CD8-positive, alpha-beta memory T cell (primary cell): ENCODE measurements around the gene TOM1L1. TPM values are rescaled to one million over a fixed set of nuclear protein-coding genes. Genes with fewer than 3 reads are reported as not detected.

Experiments
- CTCF ChIA-PET: fragments of 350-600 bp; sonication (Branson Sonifier 250); formaldehyde crosslinking; loops from one replicate; lab custom pipeline; 2021; ENCODE audit warnings: antibody characterized with exemption; lab: Charles Lee
- POLR2A ChIA-PET: fragments of 350-600 bp; sonication (Branson Sonifier 250); formaldehyde crosslinking; loops from one replicate; lab custom pipeline; 2021; ENCODE audit warnings: antibody characterized with exemption; lab: Charles Lee
- DNase-seq, 5 donors: peaks; one replicate each; pipeline versions ENCODE4 v3.0.0 to v3.0.0-alpha.2; 2020 to 2022; ENCODE audit warnings: mixed read lengths in 1 of 5
- H3K27ac ChIP-seq: one replicate; pipeline ENCODE4 v1.7.0; 2013; ENCODE audit warnings: low read depth, mild to moderate bottlenecking, low read length, moderate library complexity
- H3K27me3 ChIP-seq: 2 replicates; pipeline ENCODE4 v1.7.0; 2013; ENCODE audit warnings: low read length, mild to moderate bottlenecking; ENCODE audit not compliant: insufficient read depth, poor library complexity, severe bottlenecking
- H3K36me3 ChIP-seq: 2 replicates; pipeline ENCODE4 v1.7.0; 2013; ENCODE audit warnings: mild to moderate bottlenecking, low read length, moderate library complexity; ENCODE audit not compliant: insufficient read depth
- H3K4me1 ChIP-seq: 2 replicates; pipeline ENCODE4 v1.7.0; 2013; ENCODE audit warnings: mild to moderate bottlenecking, low read length, moderate library complexity; ENCODE audit not compliant: insufficient read depth
- H3K4me3 ChIP-seq: 2 replicates; pipeline ENCODE4 v1.7.0; 2013; ENCODE audit warnings: mild to moderate bottlenecking, low read length
- H3K9me3 ChIP-seq: 2 replicates; pipeline ENCODE4 v1.7.0; 2013; ENCODE audit warnings: mild to moderate bottlenecking, low read length
- H3K27ac Mint-ChIP-seq, 8 donors: one replicate each; pipeline ENCODE4 v1.8.0; 2020 to 2021; ENCODE audit warnings: mixed read lengths in 8 of 8, mild to moderate bottlenecking in 6 of 8, inconsistent platforms in 3 of 8, moderate library complexity in 3 of 8
- H3K27me3 Mint-ChIP-seq, 2 donors: one replicate each; pipeline ENCODE4 v1.8.0; 2020 to 2021; ENCODE audit warnings: mixed read lengths in 2 of 2, mild to moderate bottlenecking in 1 of 2, moderate library complexity in 1 of 2
- H3K36me3 Mint-ChIP-seq, 3 donors: one replicate each; pipeline ENCODE4 v1.8.0; 2020 to 2021; ENCODE audit warnings: mixed read lengths in 3 of 3, inconsistent platforms in 1 of 3, mild to moderate bottlenecking in 1 of 3
- H3K4me1 Mint-ChIP-seq, 3 donors: one replicate each; pipeline ENCODE4 v1.8.0; 2020 to 2021; ENCODE audit warnings: mixed read lengths in 3 of 3, inconsistent platforms in 1 of 3, mild to moderate bottlenecking in 1 of 3
- H3K4me3 Mint-ChIP-seq, 7 donors: one replicate each; pipeline ENCODE4 v1.8.0; 2020 to 2021; ENCODE audit warnings: mixed read lengths in 7 of 7, mild to moderate bottlenecking in 6 of 7, moderate library complexity in 4 of 7, inconsistent platforms in 2 of 7
- H3K9me3 Mint-ChIP-seq, 5 donors: one replicate each; pipeline ENCODE4 v1.8.0; 2020 to 2022; ENCODE audit warnings: mixed read lengths in 5 of 5, mild to moderate bottlenecking in 3 of 5, moderate library complexity in 2 of 5, inconsistent platforms in 1 of 5
- polyA plus RNA-seq: library from polyadenylated mRNA; unstranded; fragments of 300-500 nt; fragmentation: Illumina TruSeq; gene quantifications from one replicate; pipeline ENCODE4 v1.2.3, GENCODE V29; 2021
- total RNA-seq, 2 experiments: library from RNA; stranded (reverse); gene quantifications; one replicate each; pipeline ENCODE4 v1.2.3, GENCODE V29; 2021

TOM1L1 gene
- total and polyA plus RNA-seq, 3 experiments from 2014 or later: 0.33 TPM; not detected in 2

DNA sequence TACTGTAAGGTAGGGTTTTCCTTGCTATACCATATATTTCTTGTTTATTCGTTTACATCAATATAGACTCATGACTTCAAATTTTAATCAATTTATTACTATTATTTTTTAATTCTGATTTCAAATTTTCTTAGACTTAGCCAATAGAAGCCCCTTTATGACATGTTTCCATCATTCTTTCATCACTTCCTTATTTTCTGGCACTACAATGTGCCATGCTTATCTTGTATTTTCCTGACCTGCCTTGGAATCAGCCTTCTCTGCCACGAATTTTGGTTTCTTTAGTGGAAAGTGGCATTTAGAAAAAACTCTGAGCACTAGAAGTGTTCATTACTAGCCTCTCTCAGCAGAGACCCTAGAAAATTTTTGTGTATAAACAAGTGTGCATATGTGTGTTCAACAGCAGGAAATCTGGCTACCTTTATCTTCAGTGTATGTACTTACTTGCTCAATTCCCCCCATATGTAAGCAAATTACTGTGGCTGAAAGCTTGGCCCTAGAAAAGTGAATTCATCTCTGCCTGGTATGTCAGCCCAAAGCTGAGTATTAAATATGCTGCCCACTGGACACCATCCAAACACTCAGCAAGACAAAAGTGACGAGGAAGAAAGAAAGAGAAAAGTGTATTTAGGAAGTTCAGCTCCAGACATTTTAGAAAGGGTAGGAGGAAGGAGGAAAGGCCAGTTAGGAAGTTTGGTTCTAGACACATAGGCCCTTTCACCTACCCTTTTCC, 71.9 kb downstream of the TOM1L1 start:
- Mint-ChIP-seq H3K9me3 (no peaks in the 10 kb centered on the region), H3K4me1 (peaks cover 2 to 10% (median 10%) of the 10 kb centered on the region in 3 donors), H3K27me3 (no peaks in the 10 kb centered on the region), H3K27ac (no peak overlapping the region), H3K36me3 (peaks cover 0 to 4% (median 0%) of the 10 kb centered on the region in 3 donors), H3K4me3 (peak overlapping the region in 1 of 7 donors; percentile 55)
- no peaks in the 10 kb centered on the region for H3K27me3 ChIP-seq
- H3K36me3 ChIP-seq: no peaks in the 10 kb centered on the region
- ChIA-PET POLR2A (no interaction called here), CTCF (interaction anchor here (1.7 kb wide), 1 partner anchor 20 kb away, joined by 7 read pairs; no protein-coding TSS in a partner anchor)
- peaks cover 9% of the 10 kb centered on the region for H3K4me1 ChIP-seq
- no peak overlapping the region for H3K4me3 ChIP-seq
- DNase-seq: no peak
- H3K9me3 ChIP-seq: no peaks in the 10 kb centered on the region
- H3K27ac ChIP-seq: no peak overlapping the region

DNA sequence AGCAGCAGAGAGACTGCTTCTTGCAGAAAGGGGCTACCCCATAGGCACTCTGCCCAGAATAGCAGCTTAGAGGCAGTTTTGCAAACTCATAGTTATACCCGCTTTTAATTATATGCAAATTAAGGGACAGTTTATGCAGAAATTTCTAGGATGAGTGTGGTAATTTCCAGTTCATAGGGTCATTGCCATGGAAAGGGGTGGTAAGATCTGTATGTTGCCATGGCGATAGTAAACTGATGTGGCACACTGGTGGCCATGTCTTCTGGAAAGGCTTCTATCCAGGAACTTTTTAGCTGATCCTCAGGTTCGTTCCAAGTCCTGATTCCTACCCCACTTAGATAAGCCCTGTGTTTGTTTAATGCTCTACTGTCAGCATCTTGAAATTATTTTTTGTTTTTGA, 74.1 kb downstream of the TOM1L1 start:
- Histone ChIP-seq H3K4me3 (no peak overlapping the region), H3K27ac (no peak overlapping the region), H3K36me3 (no peaks in the 10 kb centered on the region), H3K9me3 (no peaks in the 10 kb centered on the region), H3K4me1 (peaks cover 2% of the 10 kb centered on the region), H3K27me3 (no peaks in the 10 kb centered on the region)
- Mint-ChIP-seq H3K9me3 (no peaks in the 10 kb centered on the region), H3K27me3 (peaks cover 0 to 2% of the 10 kb centered on the region in 2 donors), H3K4me1 (peaks cover 0 to 10% (median 5%) of the 10 kb centered on the region in 3 donors), H3K4me3 (no peak overlapping the region), H3K27ac (no peak overlapping the region), H3K36me3 (peaks cover 1 to 8% (median 4%) of the 10 kb centered on the region in 3 donors)
- no peak for DNase-seq
- ChIA-PET CTCF (no interaction called here), POLR2A (no interaction called here)

- Mint-ChIP-seq H3K27me3 (peaks cover 0 to 2% of the 10 kb centered on the region in 2 donors), H3K9me3 (peaks cover 0 to 4% (median 0%) of the 10 kb centered on the region in 5 donors), H3K36me3 (peaks cover 1 to 8% (median 4%) of the 10 kb centered on the region in 3 donors), H3K27ac (no peak overlapping the region), H3K4me3 (no peak overlapping the region), H3K4me1 (peaks cover 0 to 10% (median 1%) of the 10 kb centered on the region in 3 donors)
- POLR2A ChIA-PET: no interaction called here
- Histone ChIP-seq H3K36me3 (no peaks in the 10 kb centered on the region), H3K27ac (no peak overlapping the region), H3K4me1 (no peaks in the 10 kb centered on the region), H3K27me3 (no peaks in the 10 kb centered on the region), H3K9me3 (no peaks in the 10 kb centered on the region), H3K4me3 (no peak overlapping the region)
- DNase-seq: no peak
- CTCF ChIA-PET: no interaction called here
Observed at GRCh38 chr17:54976316-54976715, 75.7 kb downstream of the TOM1L1 start.

GRCh38 chr17:54977744-54978143, 77.1 kb downstream of the TOM1L1 start:
- Mint-ChIP-seq H3K4me1 (peaks cover 0 to 8% (median 0%) of the 10 kb centered on the region in 3 donors), H3K36me3 (peaks cover 1 to 8% (median 3%) of the 10 kb centered on the region in 3 donors), H3K27me3 (peaks cover 0 to 2% of the 10 kb centered on the region in 2 donors), H3K4me3 (no peak overlapping the region), H3K27ac (no peak overlapping the region), H3K9me3 (peaks cover 0 to 6% (median 0%) of the 10 kb centered on the region in 5 donors)
- H3K27me3 ChIP-seq: no peaks in the 10 kb centered on the region
- CTCF ChIA-PET: no interaction called here
- H3K9me3 ChIP-seq: no peaks in the 10 kb centered on the region
- POLR2A ChIA-PET: no interaction called here
- H3K27ac ChIP-seq: no peak overlapping the region
- no peak overlapping the region for H3K4me3 ChIP-seq
- no peaks in the 10 kb centered on the region for H3K36me3 ChIP-seq
- H3K4me1 ChIP-seq: no peaks in the 10 kb centered on the region
- DNase-seq: no peak

DNA sequence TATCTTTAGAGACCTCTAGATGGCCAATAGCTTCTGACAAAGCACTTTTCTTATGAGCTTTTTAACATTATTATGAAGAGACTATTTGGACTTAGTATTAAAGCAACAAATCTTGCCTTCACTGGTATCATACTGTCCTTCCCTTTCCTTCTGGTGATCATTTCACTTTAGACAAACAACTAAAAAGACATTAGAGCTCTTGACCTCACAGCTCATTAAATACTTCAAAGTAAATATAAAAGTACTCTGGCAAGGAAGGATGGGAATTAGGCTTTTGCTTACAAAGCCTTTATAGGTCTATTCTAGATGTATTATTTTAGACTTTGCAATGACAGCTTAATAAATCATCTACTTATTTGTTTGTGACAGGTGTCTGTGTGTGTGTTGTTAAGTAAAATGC, 79.0 kb downstream of the TOM1L1 start:
- Mint-ChIP-seq H3K4me3 (no peak overlapping the region), H3K9me3 (peaks cover 0 to 6% (median 0%) of the 10 kb centered on the region in 5 donors), H3K27me3 (peaks cover 0 to 2% of the 10 kb centered on the region in 2 donors), H3K27ac (no peak overlapping the region), H3K36me3 (peaks cover 1 to 8% (median 2%) of the 10 kb centered on the region in 3 donors), H3K4me1 (peaks cover 0 to 6% (median 0%) of the 10 kb centered on the region in 3 donors)
- no peaks in the 10 kb centered on the region for H3K27me3 ChIP-seq
- POLR2A ChIA-PET: no interaction called here
- no peaks in the 10 kb centered on the region for H3K9me3 ChIP-seq
- no peak overlapping the region for H3K27ac ChIP-seq
- no peak for DNase-seq
- no peak overlapping the region for H3K4me3 ChIP-seq
- H3K4me1 ChIP-seq: no peaks in the 10 kb centered on the region
- CTCF ChIA-PET: interaction anchor here (1.4 to 2.5 kb wide), 2 partner anchors 10 to 13 kb away, joined by 3 to 8 read pairs; no protein-coding TSS in a partner anchor
- H3K36me3 ChIP-seq: no peaks in the 10 kb centered on the region

- H3K27ac ChIP-seq: no peak overlapping the region
- no peaks in the 10 kb centered on the region for H3K27me3 ChIP-seq
- Mint-ChIP-seq H3K36me3 (peaks cover 1 to 8% (median 2%) of the 10 kb centered on the region in 3 donors), H3K27ac (no peak overlapping the region), H3K4me1 (peaks cover 0 to 6% (median 2%) of the 10 kb centered on the region in 3 donors), H3K27me3 (peaks cover 0 to 2% of the 10 kb centered on the region in 2 donors), H3K9me3 (peaks cover 0 to 6% (median 0%) of the 10 kb centered on the region in 5 donors), H3K4me3 (no peak overlapping the region)
- ChIA-PET POLR2A (no interaction called here), CTCF (interaction anchor here (2.5 kb wide), 1 partner anchor 12 kb away, joined by 8 read pairs; no protein-coding TSS in a partner anchor)
- no peaks in the 10 kb centered on the region for H3K9me3 ChIP-seq
- no peaks in the 10 kb centered on the region for H3K4me1 ChIP-seq
- no peaks in the 10 kb centered on the region for H3K36me3 ChIP-seq
- DNase-seq: no peak
- H3K4me3 ChIP-seq: no peak overlapping the region
Observed at GRCh38 chr17:54980375-54980774, 79.7 kb downstream of the TOM1L1 start.

DNA sequence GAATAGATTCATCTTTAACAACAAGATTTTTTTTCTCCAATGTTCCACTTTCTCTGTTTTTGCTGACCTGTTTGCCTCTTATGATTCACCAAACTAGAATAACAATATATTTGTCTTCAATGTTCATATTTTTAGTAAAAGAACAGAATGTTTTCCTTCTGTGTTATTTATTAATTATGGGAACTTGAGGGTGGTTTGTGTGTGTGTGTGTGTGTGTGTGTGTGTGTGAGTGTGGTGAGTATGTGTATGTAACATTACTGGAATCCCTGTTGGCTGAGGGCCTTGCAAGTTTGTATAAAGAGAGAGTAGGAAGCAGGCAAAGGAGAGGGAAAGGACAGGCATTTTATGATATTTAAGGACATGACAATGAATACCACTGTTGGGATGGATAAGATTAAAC, 81.7 kb downstream of the TOM1L1 start:
- no peaks in the 10 kb centered on the region for H3K9me3 ChIP-seq

GRCh38 chr17:54983260-54983659, 82.6 kb downstream of the TOM1L1 start:
- DNase-seq: no peak
- Histone ChIP-seq H3K4me3 (no peak overlapping the region), H3K27me3 (no peaks in the 10 kb centered on the region), H3K9me3 (no peaks in the 10 kb centered on the region), H3K36me3 (no peaks in the 10 kb centered on the region), H3K27ac (no peak overlapping the region), H3K4me1 (no peaks in the 10 kb centered on the region)
- H3K27ac Mint-ChIP-seq: no peak overlapping the region
- H3K4me3 Mint-ChIP-seq: no peak overlapping the region
- H3K4me1 Mint-ChIP-seq: peaks cover 0 to 2% (median 0%) of the 10 kb centered on the region in 3 donors
- peaks cover 0 to 6% (median 0%) of the 10 kb centered on the region in 5 donors for H3K9me3 Mint-ChIP-seq
- peaks cover 0 to 2% of the 10 kb centered on the region in 2 donors for H3K27me3 Mint-ChIP-seq
- H3K36me3 Mint-ChIP-seq: peaks cover 0 to 8% (median 3%) of the 10 kb centered on the region in 3 donors
- ChIA-PET CTCF (no interaction called here), POLR2A (no interaction called here)

More for the DNA sequence above, 81.7 kb downstream of the TOM1L1 start:
- H3K27ac ChIP-seq: no peak overlapping the region
- H3K36me3 ChIP-seq: no peaks in the 10 kb centered on the region
- CTCF ChIA-PET: no interaction called here
- Mint-ChIP-seq H3K27me3 (peaks cover 0 to 2% of the 10 kb centered on the region in 2 donors), H3K36me3 (peaks cover 0 to 8% (median 3%) of the 10 kb centered on the region in 3 donors), H3K4me1 (peaks cover 0 to 2% (median 0%) of the 10 kb centered on the region in 3 donors), H3K27ac (no peak overlapping the region), H3K9me3 (peaks cover 0 to 6% (median 0%) of the 10 kb centered on the region in 5 donors), H3K4me3 (no peak overlapping the region)
- no peaks in the 10 kb centered on the region for H3K27me3 ChIP-seq
- POLR2A ChIA-PET: no interaction called here
- no peak for DNase-seq
- H3K4me3 ChIP-seq: no peak overlapping the region
- no peaks in the 10 kb centered on the region for H3K4me1 ChIP-seq
